Upper lobe of left lung (tissue), 6 donors: ENCODE measurements around the gene IFNLR1. TPM values are rescaled to one million over a fixed set of nuclear protein-coding genes. Genes with fewer than 3 reads are reported as not detected.

ENCODE experiments used
- ATAC-seq, 2 donors: fragments of 200-7000 bp; cut with Tn5 transposase; one replicate each; pipeline ENCODE4 v1.9.1; 2022; ENCODE audit warnings: mild to moderate bottlenecking in 2 of 2, moderate library complexity in 2 of 2; ENCODE audit not compliant: low FRiP score in 2 of 2
- DNase-seq, 2 donors: peaks; one replicate each; pipeline ENCODE4 v3.0.0-alpha.2; 2019 to 2020
- H3K27ac ChIP-seq, 4 donors: fragments of 200-600 bp; sonication (generic); one replicate each; pipeline ENCODE4 v1.5.1; 2016 to 2019
- H3K27me3 ChIP-seq, 4 donors: fragments of 200-600 bp; sonication (generic); one replicate each; pipeline ENCODE4 v1.5.1; 2017 to 2019
- H3K36me3 ChIP-seq, 4 donors: fragments of 200-600 bp; sonication (generic); one replicate each; pipeline ENCODE4 v1.5.1; 2016 to 2019
- H3K4me1 ChIP-seq, 4 donors: fragments of 200-600 bp; sonication (generic); one replicate each; pipeline ENCODE4 v1.5.1; 2018 to 2019
- H3K4me3 ChIP-seq, 4 donors: fragments of 200-600 bp; sonication (generic); one replicate each; pipeline ENCODE4 v1.5.1; 2017 to 2019; ENCODE audit warnings: mild to moderate bottlenecking in 2 of 4, moderate library complexity in 1 of 4
- H3K9me3 ChIP-seq, 4 donors: fragments of 200-600 bp; sonication (generic); one replicate each; pipeline ENCODE4 v1.5.1; 2018 to 2019
- EP300 ChIP-seq, 4 donors: sonication (generic); formaldehyde crosslinking; IDR thresholded peaks; one replicate each; pipeline ENCODE4 v1.5.1; 2017; ENCODE audit warnings: antibody characterized with exemption in 4 of 4, control low read depth in 2 of 4
- POLR2A ChIP-seq, 4 donors: fragments of 450-650 bp; IDR thresholded peaks; one replicate each; pipeline ENCODE4 v1.5.1; 2016 to 2017; ENCODE audit warnings: antibody characterized with exemption in 4 of 4, mild to moderate bottlenecking in 2 of 4
- POLR2AphosphoS5 ChIP-seq, 2 donors: sonication (generic); formaldehyde crosslinking; IDR thresholded peaks; one replicate each; pipeline ENCODE4 v1.5.1; 2017; ENCODE audit warnings: antibody characterized with exemption in 2 of 2
- WGBS, 2 donors: methylation state at CpG; one replicate each; pipeline ENCODE4 v1.1.5; 2017 to 2018; 5-methylcytosine and 5-hydroxymethylcytosine counted together
- total RNA-seq, 6 donors: library from RNA; depleted of rRNA in 4 of 6; stranded (reverse); fragments of >200 nt in 4 of 6; gene quantifications; one replicate each; pipeline versions ENCODE4 v1.1.0 to v1.2.1, GENCODE V29; 2016 to 2021
- TF ChIP-seq, protein P1 (sequence below), 6 experiments: fragments of 450-650 bp in 4 of 6; fragments of 200-600 bp in 2 of 6; sonication (generic) in 2 of 6; IDR thresholded peaks; one replicate each; pipeline ENCODE4 v1.5.1; 2016 to 2019; ENCODE audit warnings: antibody characterized with exemption in 6 of 6
- donor health status: DM: no; HTN: no; CAD: no; lungs with moderate emphysema.
- donor health status: DM: no; HTN: yes; CAD: no; lungs with severe emphysema.

IFNLR1 gene
- total RNA-seq, 6 donors from 2014 or later, result 4.1 to 15.5 (median 6.8) TPM

DNA sequence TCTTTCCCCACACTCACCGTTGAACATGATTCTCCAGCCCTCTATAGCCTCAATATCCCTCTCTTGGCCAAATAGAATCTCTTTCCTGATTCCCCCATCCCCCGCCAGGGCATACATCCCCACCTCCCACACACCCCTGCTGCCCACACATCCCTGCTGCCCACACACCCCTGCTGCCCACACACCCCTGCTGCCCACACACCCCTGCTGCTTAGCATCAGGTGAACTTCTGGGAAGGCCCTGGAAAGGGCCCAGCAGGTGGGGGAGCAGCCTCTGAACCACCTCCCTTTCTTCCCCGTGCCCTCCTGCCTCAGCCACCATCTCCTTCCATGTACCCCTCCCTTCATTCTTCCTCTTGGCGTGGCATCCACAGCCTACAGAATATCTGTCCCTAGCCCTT, 15.9 kb upstream of the IFNLR1 start:
- peak in 1 of 2 donors; percentile 25 for DNase-seq
- Histone ChIP-seq H3K9me3 (no peaks in the 10 kb centered on the region), H3K4me3 (no peak overlapping the region), H3K27me3 (no peaks in the 10 kb centered on the region), H3K4me1 (peaks cover 3 to 23% (median 10%) of the 10 kb centered on the region in 4 donors), H3K36me3 (no peaks in the 10 kb centered on the region), H3K27ac (no peak overlapping the region)
- whole genome bisulfite sequencing, 2 donors, result 81 to 83% methylated on average over 4 of the region's 4 CpGs
- TF ChIP-seq EP300 (IDR thresholded peaks at IDR 0.05) (no peak), POLR2A (IDR thresholded peaks at IDR 0.05) (no peak), POLR2AphosphoS5 (IDR thresholded peaks at IDR 0.05) (no peak)
- TF ChIP-seq, protein P1, sequence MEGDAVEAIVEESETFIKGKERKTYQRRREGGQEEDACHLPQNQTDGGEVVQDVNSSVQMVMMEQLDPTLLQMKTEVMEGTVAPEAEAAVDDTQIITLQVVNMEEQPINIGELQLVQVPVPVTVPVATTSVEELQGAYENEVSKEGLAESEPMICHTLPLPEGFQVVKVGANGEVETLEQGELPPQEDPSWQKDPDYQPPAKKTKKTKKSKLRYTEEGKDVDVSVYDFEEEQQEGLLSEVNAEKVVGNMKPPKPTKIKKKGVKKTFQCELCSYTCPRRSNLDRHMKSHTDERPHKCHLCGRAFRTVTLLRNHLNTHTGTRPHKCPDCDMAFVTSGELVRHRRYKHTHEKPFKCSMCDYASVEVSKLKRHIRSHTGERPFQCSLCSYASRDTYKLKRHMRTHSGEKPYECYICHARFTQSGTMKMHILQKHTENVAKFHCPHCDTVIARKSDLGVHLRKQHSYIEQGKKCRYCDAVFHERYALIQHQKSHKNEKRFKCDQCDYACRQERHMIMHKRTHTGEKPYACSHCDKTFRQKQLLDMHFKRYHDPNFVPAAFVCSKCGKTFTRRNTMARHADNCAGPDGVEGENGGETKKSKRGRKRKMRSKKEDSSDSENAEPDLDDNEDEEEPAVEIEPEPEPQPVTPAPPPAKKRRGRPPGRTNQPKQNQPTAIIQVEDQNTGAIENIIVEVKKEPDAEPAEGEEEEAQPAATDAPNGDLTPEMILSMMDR (IDR thresholded peaks at IDR 0.05), result no peak
- no peak for ATAC-seq

- Histone ChIP-seq H3K27me3 (no peaks in the 10 kb centered on the region), H3K36me3 (no peaks in the 10 kb centered on the region), H3K4me1 (peaks cover 3 to 23% (median 10%) of the 10 kb centered on the region in 4 donors), H3K4me3 (no peak overlapping the region), H3K9me3 (no peaks in the 10 kb centered on the region), H3K27ac (peak overlapping the region in 3 of 4 donors; percentile 17 to 57 (median 33))
- TF ChIP-seq, protein P1 (IDR thresholded peaks at IDR 0.05), result no peak
- peak in 1 of 2 donors; percentile 34 for DNase-seq
- WGBS, 2 donors, result 93 to 95% methylated on average over 8 to 9 of the region's 9 CpGs
- peak in 1 of 2 donors; percentile 9 for ATAC-seq
Measured at GRCh38 chr1:24202556-24202955, 15.5 kb upstream of the IFNLR1 start.

DNA sequence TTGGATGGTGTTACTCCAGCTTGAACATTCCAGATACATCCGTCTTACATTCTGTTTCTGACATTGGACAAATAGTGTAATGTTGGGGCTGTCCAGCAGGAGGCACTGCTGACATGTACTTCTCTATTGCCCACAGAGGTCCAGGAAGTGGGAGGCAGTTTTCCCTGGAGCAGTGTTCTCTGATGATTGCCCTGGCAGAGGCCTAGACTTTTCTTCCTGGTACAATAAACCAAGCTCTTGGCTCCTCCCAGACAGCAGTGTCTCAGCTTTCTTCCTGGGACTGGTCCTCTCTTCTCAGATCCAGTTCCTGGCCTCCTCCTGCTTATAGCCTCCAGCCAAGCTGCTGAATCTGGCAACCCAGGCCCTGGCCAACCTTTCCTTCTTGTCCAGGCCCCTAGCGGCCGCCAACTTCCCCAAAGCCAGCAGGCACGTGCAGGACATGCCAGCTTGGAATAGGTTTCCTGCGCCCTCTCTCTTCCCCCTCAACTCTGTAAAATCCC, 14.9 kb upstream of the IFNLR1 start:
- no peaks in the 10 kb centered on the region for H3K9me3 ChIP-seq
- no peak overlapping the region for H3K4me3 ChIP-seq
- TF ChIP-seq EP300 (IDR thresholded peaks at IDR 0.05), result no peak
- TF ChIP-seq POLR2AphosphoS5 (IDR thresholded peaks at IDR 0.05), result peak; percentile 29 to 40
- TF ChIP-seq, protein P1 (IDR thresholded peaks at IDR 0.05), result peak; percentile 64 to 95 (median 84)
- WGBS, 2 donors, result 47 to 49% methylated on average over 5 of the region's 5 CpGs
- no peaks in the 10 kb centered on the region for H3K36me3 ChIP-seq
- peaks cover 3 to 23% (median 14%) of the 10 kb centered on the region in 4 donors for H3K4me1 ChIP-seq
- peak overlapping the region in 3 of 4 donors; percentile 17 to 57 (median 33) for H3K27ac ChIP-seq
- ATAC-seq (peak; percentile 83 to 88), DNase-seq (peak; percentile 45 to 81)
- no peaks in the 10 kb centered on the region for H3K27me3 ChIP-seq

DNA sequence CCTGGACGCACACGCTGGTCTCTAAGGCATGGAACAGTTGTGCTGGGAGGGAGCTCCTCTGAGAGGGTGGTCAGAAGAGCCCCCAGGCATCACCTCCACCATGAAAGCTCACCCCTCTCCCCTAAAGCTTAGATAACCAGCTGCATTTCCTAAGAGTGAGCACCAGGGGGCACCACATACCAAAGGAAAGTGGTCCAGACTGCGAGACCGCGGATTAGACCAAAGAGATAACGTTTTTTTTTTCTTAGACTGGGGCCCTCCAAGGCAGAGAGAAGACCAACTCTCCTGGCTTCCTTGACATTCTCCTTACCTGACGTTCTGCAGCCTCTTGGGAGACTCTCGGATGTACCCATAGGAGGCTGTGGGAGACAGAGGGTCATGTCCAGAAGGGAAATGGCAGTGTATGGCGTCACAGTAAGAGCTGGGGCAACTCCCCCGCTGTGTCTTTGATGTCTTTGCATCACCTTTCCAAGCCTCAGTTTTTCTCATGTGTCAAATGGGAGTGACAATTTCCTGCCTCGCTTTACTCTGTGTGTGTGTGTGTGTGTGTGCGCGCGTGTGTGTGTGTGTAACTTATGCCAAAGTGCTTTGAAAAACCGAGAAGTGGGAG, 12.3 kb upstream of the IFNLR1 start:
- TF ChIP-seq POLR2AphosphoS5 (IDR thresholded peaks at IDR 0.05) (no peak), POLR2A (IDR thresholded peaks at IDR 0.05) (no peak)
- TF ChIP-seq, protein P1 (IDR thresholded peaks at IDR 0.05), result peak; percentile 80 to 89 (median 85)
- Histone ChIP-seq H3K4me1 (peaks cover 3 to 23% (median 14%) of the 10 kb centered on the region in 4 donors), H3K9me3 (no peaks in the 10 kb centered on the region), H3K27me3 (no peaks in the 10 kb centered on the region), H3K36me3 (no peaks in the 10 kb centered on the region), H3K27ac (no peak overlapping the region), H3K4me3 (peak overlapping the region in 1 of 4 donors; percentile 21)
- ATAC-seq (peak; percentile 76 to 84), DNase-seq (peak in 1 of 2 donors; percentile 70)
- 29 to 35% methylated on average over 13 to 15 of the region's 15 CpGs for WGBS, 2 donors

DNA sequence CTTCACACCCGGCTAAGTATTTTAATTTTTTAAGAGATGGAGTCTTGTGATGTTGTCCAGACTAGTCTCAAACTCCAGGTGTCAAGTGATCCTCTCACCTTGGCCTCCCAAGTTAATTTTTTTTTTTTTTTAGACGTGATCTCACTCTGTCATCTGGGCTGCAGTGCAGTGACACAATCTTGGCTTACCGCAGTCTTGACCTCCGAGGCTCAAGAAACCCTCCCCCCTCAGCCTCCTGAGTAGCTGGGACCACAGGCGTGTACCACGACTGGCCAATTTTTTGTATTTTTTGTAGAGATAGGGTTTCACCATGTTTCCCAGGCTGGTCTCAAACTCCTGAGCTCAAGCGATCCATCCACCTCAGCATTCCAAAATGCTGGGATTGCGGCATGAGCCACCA, 11.7 kb upstream of the IFNLR1 start:
- 52 to 61% methylated on average over 8 of the region's 8 CpGs for WGBS, 2 donors
- Histone ChIP-seq H3K27ac (no peak overlapping the region), H3K36me3 (no peaks in the 10 kb centered on the region), H3K27me3 (no peaks in the 10 kb centered on the region), H3K9me3 (no peaks in the 10 kb centered on the region), H3K4me1 (peaks cover 3 to 23% (median 14%) of the 10 kb centered on the region in 4 donors), H3K4me3 (no peak overlapping the region)
- ATAC-seq (no peak), DNase-seq (no peak)
- TF ChIP-seq EP300 (IDR thresholded peaks at IDR 0.05) (no peak), POLR2A (IDR thresholded peaks at IDR 0.05) (no peak), POLR2AphosphoS5 (IDR thresholded peaks at IDR 0.05) (no peak)
- TF ChIP-seq, protein P1 (IDR thresholded peaks at IDR 0.05), result no peak
